ENCODE results near the gene NR2F6. TPM values are rescaled to one million over a fixed set of nuclear protein-coding genes. Genes with fewer than 3 reads are reported as not detected.
"Not testable (repeated sequence)": the region's sequence is repeated elsewhere in the genome, so short reads cannot be mapped to it uniquely, and the experiment has no call there.

NR2F6 gene
- polyA plus RNA-seq, 3 donors from 2014 or later, result 0.67 to 1.4 (median 0.94) TPM

DNA sequence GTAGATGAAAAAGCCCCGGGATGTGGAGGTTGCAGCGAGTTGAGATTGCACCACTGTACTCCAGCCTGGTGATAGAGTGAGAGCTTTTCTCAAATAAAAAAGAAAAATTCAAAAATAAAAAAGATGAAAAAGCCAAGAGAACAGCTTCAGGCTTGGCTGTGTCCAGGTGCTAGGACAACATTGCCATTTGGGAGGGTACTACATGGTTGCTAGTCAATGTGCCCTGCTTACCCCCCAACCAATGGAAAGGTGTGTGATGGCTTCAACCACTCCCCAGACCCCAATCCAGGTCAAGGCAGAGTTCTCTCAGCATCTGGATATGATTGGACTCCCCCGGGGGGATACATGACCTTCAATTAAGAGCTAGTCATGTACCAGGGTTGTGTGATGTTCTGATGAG is 33.7 kb upstream of the NR2F6 start:
- no peak for DNase-seq
- Mint-ChIP-seq H3K4me3 (no peak overlapping the region), H3K4me1 (peaks cover 0 to 8% of the 10 kb centered on the region in 2 donors), H3K36me3 (peaks cover 5 to 18% (median 7%) of the 10 kb centered on the region in 3 donors), H3K27ac (no peak overlapping the region), H3K9me3 (peaks cover 0 to 1% (median 0%) of the 10 kb centered on the region in 6 donors), H3K27me3 (ENCODE audit: low read depth in 3 of 3) (peaks cover 5 to 6% (median 5%) of the 10 kb centered on the region in 3 donors)

DNA sequence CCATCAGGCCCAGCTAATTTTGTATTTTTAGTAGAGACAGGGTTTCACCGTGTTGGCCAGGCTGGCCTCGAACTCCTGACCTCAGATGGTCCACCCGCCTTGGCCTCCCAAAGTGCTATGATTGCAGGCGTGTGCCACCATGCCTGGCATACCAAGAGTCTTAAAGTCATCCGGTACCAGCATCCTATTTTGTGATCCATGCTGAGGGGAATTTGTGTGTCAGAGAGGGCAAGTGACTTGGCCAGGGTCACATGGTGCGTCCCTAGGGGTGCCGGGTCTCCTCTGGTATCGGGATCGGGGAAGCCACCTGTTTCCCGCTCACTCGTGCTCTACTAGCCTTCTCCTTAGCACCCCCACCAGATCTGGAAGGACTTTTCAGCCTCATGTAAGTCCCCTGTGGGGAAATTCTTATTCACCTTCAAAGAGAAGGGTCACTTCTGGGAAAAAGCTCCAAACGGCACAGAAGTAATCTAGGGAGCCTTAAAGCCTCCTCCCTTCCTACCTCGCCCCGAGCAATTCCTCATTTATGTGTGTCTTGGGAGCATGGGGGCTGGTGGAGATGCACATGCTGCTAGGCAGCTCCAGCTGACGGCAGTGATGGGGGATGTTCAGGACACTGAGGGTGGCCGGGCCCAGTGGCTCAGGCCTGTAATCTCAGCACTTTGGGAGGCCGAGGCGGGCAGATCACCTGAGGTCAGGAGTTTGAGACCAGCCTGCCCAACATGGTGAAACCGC is 29.9 kb upstream of the NR2F6 start:
- peaks cover 5 to 23% (median 7%) of the 10 kb centered on the region in 3 donors for H3K36me3 Mint-ChIP-seq
- H3K9me3 Mint-ChIP-seq, result no peaks in the 10 kb centered on the region
- H3K4me3 Mint-ChIP-seq, result no peak overlapping the region
- peaks cover 0 to 3% (median 2%) of the 10 kb centered on the region in 3 donors for H3K27me3 Mint-ChIP-seq (ENCODE audit: low read depth in 3 of 3)
- H3K4me1 Mint-ChIP-seq, result no peaks in the 10 kb centered on the region
- DNase-seq, result no peak
- H3K27ac Mint-ChIP-seq, result no peak overlapping the region

DNA sequence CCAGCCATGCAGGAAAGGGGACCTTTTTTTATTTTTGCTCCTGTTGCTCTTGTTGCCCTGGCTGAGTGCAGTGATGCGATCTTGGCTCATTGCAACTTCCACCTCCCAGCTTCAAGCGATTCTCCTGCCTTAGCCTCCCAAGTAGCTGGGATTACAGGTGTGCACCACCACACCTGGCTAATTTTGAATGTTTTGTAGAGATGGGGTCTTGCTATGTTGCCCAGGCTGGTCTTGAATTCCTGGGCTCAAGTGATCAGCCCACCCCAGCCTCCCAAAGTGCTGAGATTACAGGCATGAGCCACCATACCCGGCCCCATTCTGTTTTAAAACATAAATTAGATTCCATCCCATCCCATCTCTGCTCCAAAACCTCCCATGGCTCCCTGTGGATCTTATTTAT is 29.2 kb upstream of the NR2F6 start:
- not testable (repeated sequence) for H3K27me3 Mint-ChIP-seq (ENCODE audit: low read depth in 3 of 3); H3K9me3 Mint-ChIP-seq; H3K4me3 Mint-ChIP-seq; DNase-seq; H3K4me1 Mint-ChIP-seq; H3K27ac Mint-ChIP-seq
- H3K36me3 Mint-ChIP-seq, result peaks cover 5 to 27% (median 7%) of the 10 kb centered on the region in 3 donors

DNA sequence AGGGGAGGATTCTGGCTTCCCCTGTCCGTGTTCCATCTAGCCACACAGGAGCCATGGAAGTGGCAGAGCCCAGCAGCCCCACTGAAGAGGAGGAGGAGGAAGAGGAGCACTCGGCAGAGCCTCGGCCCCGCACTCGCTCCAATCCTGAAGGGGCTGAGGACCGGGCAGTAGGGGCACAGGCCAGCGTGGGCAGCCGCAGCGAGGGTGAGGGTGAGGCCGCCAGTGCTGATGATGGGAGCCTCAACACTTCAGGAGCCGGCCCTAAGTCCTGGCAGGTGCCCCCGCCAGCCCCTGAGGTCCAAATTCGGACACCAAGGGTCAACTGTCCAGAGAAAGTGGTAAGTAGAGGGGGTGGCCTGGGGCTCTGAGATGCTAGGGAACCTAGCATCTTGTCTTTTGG is 23.0 kb upstream of the NR2F6 start:
- peaks cover 5 to 9% (median 6%) of the 10 kb centered on the region in 3 donors for H3K27me3 Mint-ChIP-seq (ENCODE audit: low read depth in 3 of 3)
- DNase-seq, result no peak
- peaks cover 18 to 19% of the 10 kb centered on the region in 2 donors for H3K4me1 Mint-ChIP-seq
- H3K4me3 Mint-ChIP-seq, result peak overlapping the region; percentile 10 to 54 (median 36)
- peaks cover 0 to 10% (median 0%) of the 10 kb centered on the region in 3 donors for H3K36me3 Mint-ChIP-seq
- no peak overlapping the region for H3K27ac Mint-ChIP-seq
- H3K9me3 Mint-ChIP-seq, result no peaks in the 10 kb centered on the region

DNA sequence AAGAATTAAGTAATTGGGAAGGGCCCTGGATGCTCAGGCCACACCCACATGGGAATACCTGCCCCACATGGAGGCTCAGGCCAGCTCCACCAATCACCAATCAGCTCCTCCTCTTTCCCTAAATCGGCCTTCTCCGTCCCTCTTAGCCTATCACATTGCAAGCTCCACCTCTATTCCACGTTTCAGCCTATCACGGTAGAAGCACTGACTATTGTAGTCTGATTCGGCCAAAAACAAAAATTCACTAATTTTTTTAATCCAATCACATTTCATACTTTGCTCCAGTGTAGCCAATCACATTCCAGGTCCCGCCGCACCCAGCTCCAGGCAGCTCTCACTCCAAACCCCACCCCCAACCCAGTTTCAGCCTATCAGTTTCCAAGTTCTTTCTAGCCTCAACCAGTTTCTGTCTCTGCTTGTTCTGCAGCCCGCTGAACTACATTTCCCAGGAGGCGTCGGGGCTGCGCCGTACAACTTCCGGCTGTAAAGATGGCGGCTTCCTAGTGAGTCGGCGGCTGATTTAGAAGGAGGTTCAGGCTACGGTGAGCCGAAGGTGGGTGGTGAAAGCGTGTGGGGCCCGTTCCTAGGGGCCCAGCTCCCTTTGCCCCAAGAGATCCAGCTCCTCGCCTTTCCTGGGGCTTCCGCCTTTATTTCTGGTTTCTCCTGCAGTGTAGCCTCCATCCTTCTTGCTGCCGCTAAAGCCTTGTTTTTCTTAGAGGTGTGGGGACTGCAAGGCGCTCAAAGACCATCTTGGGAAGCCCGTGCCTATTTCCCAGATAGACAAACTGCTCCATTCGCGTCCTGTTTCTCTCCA is 21.5 kb upstream of the NR2F6 start, which contains the start of gene BABAM1:
BABAM1 (plus strand) TSS at position 469 of the 814 bp plus-strand sequence. CDS start 1,364 bp downstream, outside the sequence.
- peak; percentile 97 for DNase-seq
- H3K27me3 Mint-ChIP-seq (ENCODE audit: low read depth in 3 of 3), result peaks cover 5 to 9% (median 6%) of the 10 kb centered on the region in 3 donors
- H3K27ac Mint-ChIP-seq, result peak within 1 kb of the TSS; percentile 65 to 94 (median 84)
- peak within 1 kb of the TSS; percentile 71 to 89 (median 82) for H3K4me3 Mint-ChIP-seq
- H3K9me3 Mint-ChIP-seq, result no peaks in the 10 kb centered on the region
- H3K4me1 Mint-ChIP-seq, result peaks cover 18 to 19% of the 10 kb centered on the region in 2 donors
- peaks cover 0 to 10% (median 0%) of the 10 kb centered on the region in 3 donors for H3K36me3 Mint-ChIP-seq

DNA sequence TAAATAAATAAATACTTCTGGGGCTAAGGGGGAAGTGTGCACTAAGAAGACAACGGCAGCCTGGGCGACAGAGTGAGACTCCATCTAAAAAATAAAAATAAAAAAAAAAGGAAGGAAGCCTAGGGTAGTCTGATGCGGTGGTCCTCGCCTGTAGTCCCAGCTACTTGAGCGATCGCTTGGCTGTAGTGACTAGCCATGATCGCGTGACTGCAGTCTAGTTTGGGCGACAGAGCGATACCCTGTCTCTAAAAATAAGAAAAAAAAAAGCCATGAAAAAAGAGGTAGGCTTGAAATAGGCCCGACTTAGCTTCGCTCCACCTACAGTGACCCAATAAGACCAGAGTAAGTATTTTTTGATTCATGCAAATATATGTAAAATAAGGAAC is 20.9 kb upstream of the NR2F6 start:
- H3K4me3 Mint-ChIP-seq, result peak overlapping the region; percentile 71 to 89 (median 82)
- H3K36me3 Mint-ChIP-seq, result peaks cover 0 to 9% (median 0%) of the 10 kb centered on the region in 3 donors
- peaks cover 18 to 19% of the 10 kb centered on the region in 2 donors for H3K4me1 Mint-ChIP-seq
- peak overlapping the region; percentile 65 to 94 (median 84) for H3K27ac Mint-ChIP-seq
- DNase-seq, result no peak
- H3K9me3 Mint-ChIP-seq, result no peaks in the 10 kb centered on the region
- peaks cover 5 to 9% (median 6%) of the 10 kb centered on the region in 3 donors for H3K27me3 Mint-ChIP-seq (ENCODE audit: low read depth in 3 of 3)

DNA sequence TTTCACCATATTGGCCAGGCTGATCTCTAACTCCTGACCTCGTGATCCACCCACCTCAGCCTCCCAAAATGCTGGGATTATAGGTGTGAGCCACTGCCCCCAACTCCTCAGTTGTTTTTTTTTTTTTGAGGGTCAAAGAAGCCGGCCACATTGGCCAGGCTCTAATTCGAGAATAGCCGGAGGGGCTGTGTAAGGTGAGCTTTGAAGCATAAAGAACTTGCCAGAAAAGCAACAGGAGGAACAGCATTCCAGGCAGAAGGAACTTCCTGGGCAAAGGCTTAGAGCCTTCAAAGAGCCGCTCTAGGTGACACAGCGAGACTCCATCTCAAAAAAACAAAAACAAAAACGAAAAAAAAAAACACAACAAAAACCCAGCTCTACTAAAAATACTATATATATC is 20.3 kb upstream of the NR2F6 start:
- Mint-ChIP-seq H3K4me3 (no peak overlapping the region), H3K36me3 (peaks cover 0 to 4% (median 0%) of the 10 kb centered on the region in 3 donors), H3K27me3 (ENCODE audit: low read depth in 3 of 3) (peaks cover 5 to 9% (median 6%) of the 10 kb centered on the region in 3 donors), H3K4me1 (peaks cover 19% of the 10 kb centered on the region in 2 donors), H3K27ac (no peak overlapping the region), H3K9me3 (no peaks in the 10 kb centered on the region)
- DNase-seq, result no peak

DNA sequence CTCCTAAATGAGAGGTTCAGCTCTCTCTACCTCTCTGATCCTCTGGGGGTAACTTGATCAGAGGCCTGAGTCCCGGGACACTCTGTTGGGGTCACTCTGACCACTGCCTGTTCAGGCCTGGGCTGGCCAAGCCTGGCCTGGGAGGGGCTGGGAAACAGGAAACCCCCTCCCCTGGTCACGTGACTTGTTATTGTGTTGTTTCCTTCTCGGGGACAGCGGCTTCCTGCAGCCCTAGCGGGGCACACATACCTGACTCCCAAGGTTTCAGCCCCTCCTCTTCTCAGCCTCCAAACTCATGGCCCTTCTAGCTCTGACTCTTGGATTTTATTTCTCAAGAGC is 18.9 kb upstream of the NR2F6 start, which contains the start of gene USHBP1:
USHBP1 (minus strand) TSS at position 105 of the 339 bp plus-strand sequence. CDS start 446 bp downstream, outside the sequence.
- H3K4me3 Mint-ChIP-seq, result no peak within 1 kb of the TSS
- H3K27me3 Mint-ChIP-seq (ENCODE audit: low read depth in 3 of 3), result peaks cover 6 to 9% (median 7%) of the 10 kb centered on the region in 3 donors
- H3K9me3 Mint-ChIP-seq, result no peaks in the 10 kb centered on the region
- H3K36me3 Mint-ChIP-seq, result no peaks in the 10 kb centered on the region
- H3K27ac Mint-ChIP-seq, result no peak within 1 kb of the TSS
- no peak for DNase-seq
- H3K4me1 Mint-ChIP-seq, result peaks cover 22 to 24% of the 10 kb centered on the region in 2 donors

DNA sequence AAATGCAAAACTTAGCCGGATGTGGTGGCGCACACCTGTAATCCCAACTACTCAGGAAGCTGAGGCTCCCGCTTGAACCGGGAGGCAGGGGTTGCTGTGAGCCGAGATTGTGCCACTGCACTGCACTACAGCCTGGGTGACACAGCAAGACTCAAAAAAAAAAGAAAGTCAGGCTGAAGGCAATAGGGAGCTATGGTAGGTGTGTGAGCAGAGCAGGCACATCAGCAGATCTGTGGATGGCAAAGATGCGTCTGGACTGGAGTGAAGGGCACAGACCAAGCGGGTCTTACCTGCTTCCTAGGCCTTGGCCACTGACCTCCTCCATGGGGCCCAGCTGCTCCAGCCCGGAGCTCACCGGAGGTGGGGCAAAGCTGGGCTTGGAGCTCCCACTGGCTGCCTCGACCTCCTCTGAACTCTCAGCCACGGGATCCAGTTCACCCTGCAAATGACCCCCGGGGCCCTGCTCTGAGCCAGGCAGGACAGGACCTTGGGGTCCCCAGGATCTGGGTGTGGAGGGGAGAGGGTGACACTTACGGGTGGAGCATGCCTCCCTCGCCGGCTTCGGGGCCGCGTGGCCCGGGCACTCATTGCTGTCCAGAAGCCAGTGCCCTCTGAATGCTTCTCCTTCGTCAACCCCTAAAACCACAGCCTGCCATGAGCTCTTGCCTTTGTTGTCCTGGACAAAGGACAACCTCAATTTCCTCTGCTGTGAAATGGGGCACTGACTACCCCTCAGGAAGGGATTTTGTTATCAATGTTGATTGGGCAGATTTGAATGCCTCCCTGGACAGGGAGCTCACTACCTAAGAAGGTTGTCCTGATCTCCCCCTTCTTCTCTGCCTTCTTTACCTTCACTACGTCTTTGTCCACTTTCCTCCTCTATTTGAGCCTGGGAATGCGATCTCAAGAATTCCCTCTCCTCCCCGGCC is 18.3 kb upstream of the NR2F6 start:
- H3K36me3 Mint-ChIP-seq, result no peaks in the 10 kb centered on the region
- no peaks in the 10 kb centered on the region for H3K9me3 Mint-ChIP-seq
- peaks cover 22 to 24% of the 10 kb centered on the region in 2 donors for H3K4me1 Mint-ChIP-seq
- H3K27me3 Mint-ChIP-seq (ENCODE audit: low read depth in 3 of 3), result peaks cover 6 to 9% (median 9%) of the 10 kb centered on the region in 3 donors
- no peak overlapping the region for H3K27ac Mint-ChIP-seq
- H3K4me3 Mint-ChIP-seq, result no peak overlapping the region
- no peak for DNase-seq

DNA sequence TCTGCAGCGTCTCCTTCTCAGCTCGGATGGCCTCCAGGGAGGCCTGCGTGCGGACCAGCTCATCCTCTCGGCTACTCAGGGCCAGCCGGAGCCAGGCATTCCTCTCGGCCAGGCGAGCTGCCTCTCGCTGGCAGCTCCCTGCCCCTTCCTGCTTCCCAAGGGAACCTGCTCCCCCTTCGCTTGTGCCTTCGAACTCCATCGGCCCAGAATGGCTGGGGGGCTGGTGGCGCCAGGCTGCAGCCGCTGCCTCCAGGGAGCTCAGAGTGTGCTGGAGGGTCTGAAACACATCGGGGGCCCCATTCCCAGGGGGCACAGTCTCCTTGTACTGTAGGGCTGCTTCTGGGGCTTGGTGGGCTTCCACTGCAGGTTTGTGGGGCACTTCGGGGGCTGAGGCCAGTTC is 16.8 kb upstream of the NR2F6 start:
- DNase-seq, result no peak
- no peak overlapping the region for H3K4me3 Mint-ChIP-seq
- H3K9me3 Mint-ChIP-seq, result no peaks in the 10 kb centered on the region
- H3K4me1 Mint-ChIP-seq, result peaks cover 16 to 17% of the 10 kb centered on the region in 2 donors
- H3K36me3 Mint-ChIP-seq, result no peaks in the 10 kb centered on the region
- H3K27ac Mint-ChIP-seq, result no peak overlapping the region
- H3K27me3 Mint-ChIP-seq (ENCODE audit: low read depth in 3 of 3), result peaks cover 6 to 9% (median 9%) of the 10 kb centered on the region in 3 donors

DNA sequence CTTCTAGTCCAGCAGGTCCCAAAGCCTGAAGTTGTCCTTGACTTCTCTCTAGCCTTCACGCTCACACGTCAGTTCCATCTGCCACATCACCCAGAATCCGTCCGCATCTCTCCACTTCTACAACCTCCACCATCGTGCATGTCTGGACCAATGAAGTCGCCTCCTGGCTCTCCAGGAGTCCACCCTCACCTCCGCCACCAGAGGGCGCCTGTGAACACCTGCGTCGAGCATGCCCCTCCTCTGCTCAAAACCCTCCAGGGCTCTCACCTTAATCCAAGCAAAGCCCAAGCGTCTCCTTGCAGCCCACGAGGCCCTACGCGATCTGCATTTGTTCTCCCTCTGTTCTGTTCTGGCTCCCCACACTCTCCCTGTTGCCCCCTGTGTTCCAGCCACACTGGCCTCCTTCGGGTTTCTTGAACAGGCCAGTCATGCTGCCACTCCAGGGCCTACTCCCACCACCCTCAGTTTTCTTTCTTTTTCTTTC is 15.2 kb upstream of the NR2F6 start:
- no peak overlapping the region for H3K27ac Mint-ChIP-seq
- H3K4me1 Mint-ChIP-seq, result peaks cover 5 to 6% of the 10 kb centered on the region in 2 donors
- H3K27me3 Mint-ChIP-seq (ENCODE audit: low read depth in 3 of 3), result peaks cover 0 to 4% (median 2%) of the 10 kb centered on the region in 3 donors
- no peaks in the 10 kb centered on the region for H3K9me3 Mint-ChIP-seq
- H3K4me3 Mint-ChIP-seq, result no peak overlapping the region
- no peaks in the 10 kb centered on the region for H3K36me3 Mint-ChIP-seq
- DNase-seq, result peak; percentile 76 to 84 (median 82)

DNA sequence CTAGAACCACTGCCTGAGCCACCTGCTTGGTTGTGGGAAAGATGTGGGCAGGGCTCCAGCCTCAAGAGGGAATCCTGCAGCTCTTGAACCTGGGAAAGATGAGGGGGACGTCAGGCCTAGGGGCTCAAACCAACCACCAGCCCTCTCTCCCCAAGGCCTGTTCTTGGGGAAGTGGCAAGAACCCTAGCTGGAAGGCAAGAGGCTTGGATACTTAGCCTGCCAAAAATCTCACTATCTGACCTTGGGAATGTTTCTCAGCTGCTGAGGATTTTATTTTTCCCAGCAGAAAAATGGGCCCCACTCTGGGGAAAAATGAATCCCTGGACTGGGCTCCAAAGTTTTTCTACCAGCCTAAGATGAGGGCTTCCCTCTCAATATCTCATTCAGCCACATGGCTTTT is 14.2 kb upstream of the NR2F6 start:
- DNase-seq, result no peak
- no peaks in the 10 kb centered on the region for H3K9me3 Mint-ChIP-seq
- peaks cover 5 to 6% of the 10 kb centered on the region in 2 donors for H3K4me1 Mint-ChIP-seq
- H3K4me3 Mint-ChIP-seq, result no peak overlapping the region
- no peaks in the 10 kb centered on the region for H3K36me3 Mint-ChIP-seq
- H3K27ac Mint-ChIP-seq, result no peak overlapping the region
- H3K27me3 Mint-ChIP-seq (ENCODE audit: low read depth in 3 of 3), result peaks cover 0 to 4% (median 2%) of the 10 kb centered on the region in 3 donors

Data from immature natural killer cell (primary cell).